T-cell (primary cell): ENCODE data around the gene ASB2. TPM values are rescaled to one million over a fixed set of nuclear protein-coding genes. Genes with fewer than 3 reads are reported as not detected.
A peak's percentile ranks its signal among the peaks of the same experiment; 100 is the strongest.

Source experiments
- ATAC-seq, 4 experiments: fragments of 200-7000 bp in 3 of 4; fragments of 150-1000 bp in 1 of 4; cut with Tn5 transposase; replicated peaks in 1 of 4; 1 replicate in 3 of 4; 2 replicates in 1 of 4; pipeline ENCODE4 v1.10.0; 2021; ENCODE audit warnings: moderate library complexity in 3 of 4, mild to moderate bottlenecking in 2 of 4, moderate number of reproducible peaks in 1 of 4
- CTCF ChIA-PET, 2 donors: fragments of 300-600 bp; sonication (Branson Sonifier 250); formaldehyde crosslinking; loops; one replicate each; lab custom pipeline; 2022; ENCODE audit warnings: antibody characterized with exemption in 2 of 2; lab: Charles Lee
- POLR2A ChIA-PET, 2 donors: fragments of 300-600 bp; sonication (Branson Sonifier 250); formaldehyde crosslinking; loops; one replicate each; lab custom pipeline; 2022; ENCODE audit warnings: antibody characterized with exemption in 2 of 2; lab: Charles Lee
- DNase-seq, 35 experiments: peaks; one replicate each; pipeline versions ENCODE4 v3.0.0 to v3.0.0-alpha.2; 2013 to 2023
- H3K27ac ChIP-seq: one replicate; pipeline ENCODE4 v1.5.1; 2013; ENCODE audit warnings: low read length
- H3K27me3 ChIP-seq, 2 experiments: replicated peaks in 1 of 2; 1 replicate in 1 of 2; 2 replicates in 1 of 2; pipeline versions ENCODE4 v1.6.1 to v1.7.0; 2013; ENCODE audit warnings: low read length in 1 of 2, mixed read lengths in 1 of 2; ENCODE audit not compliant: control insufficient read depth in 2 of 2, insufficient read depth in 2 of 2; ENCODE audit errors: extremely low read depth in 1 of 2
- H3K36me3 ChIP-seq, 2 donors: 1 replicate in 1 of 2; 2 replicates in 1 of 2; pipeline versions ENCODE4 v1.6.1 to v1.7.0; 2013; ENCODE audit warnings: low read length in 1 of 2; ENCODE audit not compliant: control insufficient read depth in 2 of 2, insufficient read depth in 1 of 2; ENCODE audit errors: extremely low read depth in 1 of 2
- H3K4me1 ChIP-seq, 2 experiments: 1 replicate in 1 of 2; 2 replicates in 1 of 2; pipeline versions ENCODE4 v1.6.1 to v1.7.0; 2013; ENCODE audit warnings: low read length in 2 of 2, mixed read lengths in 1 of 2; ENCODE audit not compliant: insufficient read depth in 2 of 2, control insufficient read depth in 1 of 2; ENCODE audit errors: extremely low read depth in 1 of 2
- H3K4me3 ChIP-seq, 2 donors: 1 replicate in 1 of 2; 2 replicates in 1 of 2; pipeline versions ENCODE4 v1.5.1 to v1.7.0; 2013; ENCODE audit warnings: mild to moderate bottlenecking in 2 of 2, low read length in 1 of 2, moderate library complexity in 1 of 2; ENCODE audit not compliant: control insufficient read depth in 1 of 2; ENCODE audit errors: extremely low read depth in 1 of 2
- H3K9me3 ChIP-seq: 2 replicates; pipeline ENCODE4 v1.7.0; 2013
- H3K27ac Mint-ChIP-seq, 2 donors: one replicate each; pipeline ENCODE4 v1.8.0; 2020 to 2021; ENCODE audit warnings: mild to moderate bottlenecking in 2 of 2, mixed read lengths in 2 of 2
- H3K27me3 Mint-ChIP-seq, 2 donors: one replicate each; pipeline ENCODE4 v1.8.0; 2021 to 2022; ENCODE audit warnings: mixed read lengths in 2 of 2
- H3K36me3 Mint-ChIP-seq: one replicate; pipeline ENCODE4 v1.8.0; 2021; ENCODE audit warnings: mixed read lengths
- H3K4me1 Mint-ChIP-seq, 3 donors: one replicate each; pipeline ENCODE4 v1.8.0; 2020 to 2022; ENCODE audit warnings: mixed read lengths in 3 of 3, mild to moderate bottlenecking in 1 of 3
- H3K4me3 Mint-ChIP-seq, 3 donors: one replicate each; pipeline ENCODE4 v1.8.0; 2020 to 2022; ENCODE audit warnings: mild to moderate bottlenecking in 3 of 3, mixed read lengths in 3 of 3, moderate library complexity in 3 of 3
- H3K9me3 Mint-ChIP-seq, 3 donors: one replicate each; pipeline ENCODE4 v1.8.0; 2020 to 2022; ENCODE audit warnings: mixed read lengths in 3 of 3
- WGBS: methylation state at CpG from one replicate; pipeline ENCODE4 v1.1.5; 2013; ENCODE audit warnings: missing lambda C conversion rate; ENCODE audit not compliant: insufficient coverage; 5-methylcytosine and 5-hydroxymethylcytosine counted together
- total RNA-seq, 35 experiments: library from RNA in 6 of 35; stranded (reverse) in 6 of 35; fragments of 120-200 nt in 1 of 35; gene quantifications; one replicate each; pipeline versions ENCODE4 v1.2.1 to v1.2.4 and lab custom pipeline; 2013 to 2026

ASB2 gene
- total RNA-seq, 5 donors from 2014 or later (not counting 1 experiment from before 2014, with no cell fraction given) = 2.7 to 5.4 (median 3.3) TPM

DNA sequence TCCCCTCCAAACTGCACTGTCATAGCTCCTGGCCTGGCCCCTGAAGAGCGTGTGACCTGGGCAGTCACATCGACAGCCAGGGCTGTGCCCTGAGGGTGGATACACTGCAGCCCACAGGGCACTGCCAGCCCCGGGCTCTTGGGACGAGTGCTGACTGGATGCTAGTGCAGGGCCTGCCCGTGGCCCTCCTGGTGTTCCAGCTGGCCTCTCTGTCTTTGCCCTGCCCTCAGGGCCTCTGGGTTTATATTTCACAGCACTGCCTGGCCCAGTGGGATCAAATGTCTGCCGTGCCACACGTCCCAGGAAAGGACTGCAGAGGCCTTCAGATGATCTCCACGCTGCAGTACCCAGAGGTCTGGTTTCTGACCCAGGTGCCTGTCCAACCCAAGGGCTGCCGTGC, 10.6 kb upstream of the ASB2 start:
- Mint-ChIP-seq H3K36me3 (no peaks in the 10 kb centered on the region), H3K27me3 (peaks cover 1 to 3% of the 10 kb centered on the region in 2 donors), H3K4me3 (no peak overlapping the region), H3K9me3 (no peaks in the 10 kb centered on the region), H3K27ac (no peak overlapping the region), H3K4me1 (peaks cover 0 to 9% (median 3%) of the 10 kb centered on the region in 3 donors)
- no peak for DNase-seq
- POLR2A ChIA-PET = no interaction called here
- 82% methylated on average over 9 of the region's 9 CpGs for WGBS
- Histone ChIP-seq H3K4me1 (no peaks in the 10 kb centered on the region), H3K9me3 (no peaks in the 10 kb centered on the region), H3K36me3 (no peaks in the 10 kb centered on the region), H3K4me3 (no peak overlapping the region), H3K27me3 (peaks cover 0 to 23% of the 10 kb centered on the region in 2 experiments), H3K27ac (no peak overlapping the region)
- ATAC-seq = no peak
- CTCF ChIA-PET = interaction anchor here in 1 of 2 donors (0.7 kb wide), 1 partner anchor 52 kb away, joined by 4 read pairs; no protein-coding TSS in a partner anchor

GRCh38 chr14:93984987-93985410, 8.6 kb upstream of the ASB2 start:
- Histone ChIP-seq H3K9me3 (no peaks in the 10 kb centered on the region), H3K27me3 (peaks cover 0 to 28% of the 10 kb centered on the region in 2 experiments), H3K36me3 (no peaks in the 10 kb centered on the region), H3K4me3 (no peak overlapping the region), H3K4me1 (peaks cover 0 to 13% of the 10 kb centered on the region in 2 experiments), H3K27ac (no peak overlapping the region)
- CTCF ChIA-PET = interaction anchor here (0.7 to 1.4 kb wide), 2 partner anchors 12 to 45 kb away, joined by 4 read pairs; no protein-coding TSS in a partner anchor
- Mint-ChIP-seq H3K9me3 (no peaks in the 10 kb centered on the region), H3K27me3 (peaks cover 0 to 1% of the 10 kb centered on the region in 2 donors), H3K36me3 (no peaks in the 10 kb centered on the region), H3K27ac (no peak overlapping the region), H3K4me1 (peaks cover 5 to 14% (median 9%) of the 10 kb centered on the region in 3 donors), H3K4me3 (no peak overlapping the region)
- WGBS = 66% methylated on average over 5 of the region's 7 CpGs
- ATAC-seq (no peak), DNase-seq (no peak)
- POLR2A ChIA-PET = no interaction called here

DNA sequence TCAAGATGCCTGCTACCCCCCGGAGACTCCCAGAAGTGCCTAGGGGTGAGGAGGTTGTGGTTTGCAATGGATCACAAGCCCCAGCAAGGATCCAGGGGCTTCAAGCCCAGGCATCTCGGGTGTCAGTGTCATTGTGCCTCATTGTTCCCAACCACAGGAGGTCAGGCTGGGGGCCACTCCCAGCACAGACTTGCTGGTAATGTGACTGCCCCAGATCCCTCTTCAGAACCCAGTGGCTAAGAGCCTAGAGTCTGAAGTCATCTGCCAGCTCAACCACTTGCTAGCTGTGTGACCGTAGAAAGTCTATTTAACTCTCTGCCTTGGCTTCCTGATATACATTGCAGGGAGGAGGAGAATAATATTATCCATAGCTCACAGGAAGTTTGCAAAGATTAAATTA, 7.7 kb upstream of the ASB2 start:
- Mint-ChIP-seq H3K27me3 (peaks cover 0 to 1% of the 10 kb centered on the region in 2 donors), H3K27ac (no peak overlapping the region), H3K9me3 (no peaks in the 10 kb centered on the region), H3K4me3 (no peak overlapping the region), H3K4me1 (peaks cover 11 to 24% (median 14%) of the 10 kb centered on the region in 3 donors), H3K36me3 (no peaks in the 10 kb centered on the region)
- peaks cover 0 to 28% of the 10 kb centered on the region in 2 experiments for H3K27me3 ChIP-seq
- ATAC-seq (no peak), DNase-seq (no peak)
- H3K36me3 ChIP-seq = no peaks in the 10 kb centered on the region
- H3K9me3 ChIP-seq = no peaks in the 10 kb centered on the region
- H3K4me1 ChIP-seq = peaks cover 2 to 20% of the 10 kb centered on the region in 2 experiments
- 83% methylated on average over 2 of the region's 3 CpGs for WGBS
- H3K4me3 ChIP-seq = no peak overlapping the region
- ChIA-PET CTCF (interaction anchor here (0.6 to 1.4 kb wide), 2 partner anchors 13 to 44 kb away, joined by 3 to 4 read pairs; no protein-coding TSS in a partner anchor), POLR2A (no interaction called here)
- H3K27ac ChIP-seq = no peak overlapping the region

DNA sequence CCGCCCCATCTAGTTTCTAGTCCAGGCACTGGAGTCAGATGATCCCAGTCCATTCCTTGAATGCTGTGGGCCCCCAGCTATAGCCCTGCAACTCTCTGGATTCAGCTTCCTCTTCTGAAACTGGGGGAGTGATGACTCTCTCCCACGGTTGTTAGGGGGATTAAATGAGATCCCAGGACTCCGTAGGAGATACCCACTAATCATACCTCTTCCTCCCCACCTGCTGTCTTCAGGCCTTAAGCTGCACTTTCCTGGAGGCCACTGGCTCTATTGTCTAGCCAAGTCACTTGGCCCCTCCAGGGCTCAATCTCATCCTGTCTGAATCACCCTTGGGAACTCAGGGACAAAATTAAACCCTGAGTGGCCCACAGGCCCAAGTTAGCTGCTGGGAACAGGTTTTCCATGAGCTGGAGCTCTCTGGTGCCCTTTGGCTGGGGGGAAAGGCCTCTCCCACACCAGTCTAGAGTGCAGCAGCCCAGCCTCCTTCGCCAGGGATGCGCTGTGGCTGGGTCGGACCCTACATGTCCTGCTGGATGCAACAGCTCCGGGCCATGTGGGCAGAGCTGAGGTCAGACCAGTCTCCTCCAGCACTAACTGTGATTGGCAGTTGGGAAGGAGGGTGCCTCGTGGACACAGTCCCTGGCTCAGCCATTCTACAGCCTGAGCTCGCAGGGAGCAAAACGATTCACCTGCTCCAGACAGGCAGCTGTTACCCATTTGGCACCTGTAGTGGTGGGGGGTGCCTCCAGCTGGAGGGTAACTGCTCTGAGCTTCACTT, 6.0 kb upstream of the ASB2 start:
- H3K36me3 Mint-ChIP-seq = peaks cover 2% of the 10 kb centered on the region
- Histone ChIP-seq H3K4me3 (no peak overlapping the region), H3K4me1 (peaks cover 10 to 37% of the 10 kb centered on the region in 2 experiments), H3K36me3 (no peaks in the 10 kb centered on the region), H3K27ac (no peak overlapping the region), H3K9me3 (no peaks in the 10 kb centered on the region), H3K27me3 (peaks cover 0 to 31% of the 10 kb centered on the region in 2 experiments)
- ChIA-PET CTCF (interaction anchor here (0.6 to 1.6 kb wide), 5 partner anchors 42 to 540 kb away, joined by 3 to 5 read pairs (median 3); no protein-coding TSS in a partner anchor), POLR2A (interaction anchor here in 1 of 2 donors (0.6 kb wide), 1 partner anchor 20 kb away, joined by 3 read pairs; no protein-coding TSS in a partner anchor)
- no peak overlapping the region for H3K4me3 Mint-ChIP-seq
- DNase-seq = no peak
- H3K27me3 Mint-ChIP-seq = peaks cover 0 to 1% of the 10 kb centered on the region in 2 donors
- WGBS = 92% methylated on average over 2 of the region's 10 CpGs
- H3K27ac Mint-ChIP-seq = peak overlapping the region in 1 of 2 donors; percentile 28
- H3K4me1 Mint-ChIP-seq = peaks cover 27 to 40% (median 29%) of the 10 kb centered on the region in 3 donors
- ATAC-seq = no peak
- H3K9me3 Mint-ChIP-seq = peaks cover 0 to 4% (median 3%) of the 10 kb centered on the region in 3 donors

GRCh38 chr14:93981316-93982229, 5.2 kb upstream of the ASB2 start:
- DNase-seq = no peak
- POLR2A ChIA-PET = interaction anchor here in 1 of 2 donors (0.6 kb wide), 1 partner anchor 19 kb away, joined by 3 read pairs; no protein-coding TSS in a partner anchor
- no peaks in the 10 kb centered on the region for H3K36me3 ChIP-seq
- H3K27ac Mint-ChIP-seq = peak overlapping the region in 1 of 2 donors; percentile 41
- H3K4me1 ChIP-seq = peaks cover 10 to 45% of the 10 kb centered on the region in 2 experiments
- peaks cover 0 to 1% of the 10 kb centered on the region in 2 donors for H3K27me3 Mint-ChIP-seq
- H3K27me3 ChIP-seq = peaks cover 0 to 30% of the 10 kb centered on the region in 2 experiments
- no peak overlapping the region for H3K4me3 ChIP-seq
- no peak overlapping the region for H3K27ac ChIP-seq
- WGBS = 97% methylated on average over 6 of the region's 9 CpGs
- CTCF ChIA-PET = interaction anchor here (0.6 to 1.6 kb wide), 3 partner anchors 42 to 199 kb away, joined by 3 to 5 read pairs (median 3); no protein-coding TSS in a partner anchor
- H3K36me3 Mint-ChIP-seq = peaks cover 5% of the 10 kb centered on the region
- peaks cover 4 to 10% (median 6%) of the 10 kb centered on the region in 3 donors for H3K9me3 Mint-ChIP-seq
- no peak for ATAC-seq
- H3K9me3 ChIP-seq = no peaks in the 10 kb centered on the region
- H3K4me3 Mint-ChIP-seq = no peak overlapping the region
- peaks cover 36 to 49% (median 37%) of the 10 kb centered on the region in 3 donors for H3K4me1 Mint-ChIP-seq
